GM12874 (cell line): Measurements from ENCODE around the gene TGFBR3.

Experiments used
- CTCF ChIP-seq: IDR thresholded peaks from 2 replicates; pipeline ENCODE4 v1.5.1; 2011; ENCODE audit warnings: low read depth, mild to moderate bottlenecking, control low read depth, low read length, moderate library complexity; ENCODE audit not compliant: insufficient read depth

Gene TGFBR3

GRCh38 chr1:91729621-91730358, 156.2 kb downstream of the TGFBR3 start:
- no peak for TF ChIP-seq CTCF

- TF ChIP-seq CTCF: no peak
Measured at GRCh38 chr1:91727763-91728162, 158.2 kb downstream of the TGFBR3 start.

GRCh38 chr1:91725989-91726721, 159.8 kb downstream of the TGFBR3 start:
- no peak for TF ChIP-seq CTCF

GRCh38 chr1:91725618-91725988, 160.3 kb downstream of the TGFBR3 start:
- TF ChIP-seq CTCF: no peak

GRCh38 chr1:91724644-91725043, 161.3 kb downstream of the TGFBR3 start:
- TF ChIP-seq CTCF: no peak

GRCh38 chr1:91724231-91724630, 161.7 kb downstream of the TGFBR3 start:
- no peak for TF ChIP-seq CTCF

- TF ChIP-seq CTCF: no peak
Measured at GRCh38 chr1:91720044-91720443, 165.9 kb downstream of the TGFBR3 start.
